RPMI8226 (cell line): ENCODE data around the gene CHN2.

Source experiments
- DNase-seq: peaks from one replicate; pipeline ENCODE4 v3.0.0-alpha.2; 2015

CHN2 gene

GRCh38 chr7:29444267-29444666, 249.7 kb downstream of the CHN2 start:
- no peak for DNase-seq

GRCh38 chr7:29445736-29446135, 251.2 kb downstream of the CHN2 start:
- DNase-seq, result no peak

GRCh38 chr7:29447828-29448227, 253.3 kb downstream of the CHN2 start:
- DNase-seq, result no peak

GRCh38 chr7:29449569-29450260, 255.1 kb downstream of the CHN2 start:
- no peak for DNase-seq

- DNase-seq, result no peak
Observed at GRCh38 chr7:29453021-29453420, 258.4 kb downstream of the CHN2 start.

- no peak for DNase-seq
Observed at GRCh38 chr7:29454464-29454863, 259.9 kb downstream of the CHN2 start.

- DNase-seq, result no peak
Observed at GRCh38 chr7:29454899-29455451, 260.4 kb downstream of the CHN2 start.

- DNase-seq, result no peak
Observed at GRCh38 chr7:29457141-29457561, 262.6 kb downstream of the CHN2 start.

- DNase-seq, result no peak
Observed at GRCh38 chr7:29457565-29458011, 263.0 kb downstream of the CHN2 start.

GRCh38 chr7:29458933-29459332, 264.4 kb downstream of the CHN2 start:
- no peak for DNase-seq

- no peak for DNase-seq
Observed at GRCh38 chr7:29459589-29459988, 265.0 kb downstream of the CHN2 start.

- DNase-seq, result no peak
Observed at GRCh38 chr7:29461996-29462395, 267.4 kb downstream of the CHN2 start.

- DNase-seq, result no peak
Observed at GRCh38 chr7:29463504-29464158, 269.1 kb downstream of the CHN2 start.

GRCh38 chr7:29464753-29465152, 270.2 kb downstream of the CHN2 start:
- no peak for DNase-seq

GRCh38 chr7:29467193-29467926, 272.8 kb downstream of the CHN2 start:
- DNase-seq, result no peak

GRCh38 chr7:29468196-29468595, 273.6 kb downstream of the CHN2 start:
- DNase-seq, result no peak

GRCh38 chr7:29469281-29469680, 274.7 kb downstream of the CHN2 start:
- DNase-seq, result no peak

- no peak for DNase-seq
Observed at GRCh38 chr7:29469976-29470557, 275.5 kb downstream of the CHN2 start.

GRCh38 chr7:29471444-29472138, 277.0 kb downstream of the CHN2 start:
- DNase-seq, result no peak

- no peak for DNase-seq
Observed at GRCh38 chr7:29476916-29477315, 282.3 kb downstream of the CHN2 start.

- no peak for DNase-seq
Observed at GRCh38 chr7:29478226-29478625, 283.7 kb downstream of the CHN2 start.

- DNase-seq, result no peak
Observed at GRCh38 chr7:29478687-29479240, 284.2 kb downstream of the CHN2 start.
